COLO829 (cell line): ENCODE measurements around the gene PRKAA1.

ENCODE experiments used
- DNase-seq: peaks from one replicate; pipeline ENCODE4 v3.0.0; 2012; ENCODE audit warnings: low spot score

The PRKAA1 gene

GRCh38 chr5:40798012-40798800 lies at the start of gene PRKAA1:
Gene PRKAA1 (minus strand): TSS chr5:40798374. CDS start chr5:40798189, 185 bp downstream.
- peak; percentile 34 for DNase-seq

GRCh38 chr5:40847525-40847924 lies 49.4 kb upstream of the PRKAA1 start:
- no peak for DNase-seq

GRCh38 chr5:40846371-40846770 lies 48.2 kb upstream of the PRKAA1 start:
- no peak for DNase-seq

- no peak for DNase-seq
Observed at GRCh38 chr5:40844565-40844964, 46.4 kb upstream of the PRKAA1 start.

GRCh38 chr5:40842351-40842750 lies 44.2 kb upstream of the PRKAA1 start:
- no peak for DNase-seq

GRCh38 chr5:40841068-40841805 lies 43.1 kb upstream of the PRKAA1 start, which contains the start of gene CARD6:
Gene CARD6 (plus strand): TSS chr5:40841367. CDS start chr5:40841383, 16 bp downstream.
- no peak for DNase-seq

- DNase-seq = no peak
Observed at GRCh38 chr5:40838086-40838485, 39.9 kb upstream of the PRKAA1 start.

- DNase-seq = peak; percentile 88
Observed at GRCh38 chr5:40834849-40835787, 36.9 kb upstream of the PRKAA1 start, which contains the start of gene RPL37. Gene RPL37 (minus strand): TSS chr5:40835222. CDS start chr5:40835185, 37 bp downstream.

- no peak for DNase-seq
Observed at GRCh38 chr5:40834391-40834848, 36.2 kb upstream of the PRKAA1 start.

GRCh38 chr5:40833712-40834229 lies 35.6 kb upstream of the PRKAA1 start:
- no peak for DNase-seq

- no peak for DNase-seq
Observed at GRCh38 chr5:40832345-40832744, 34.2 kb upstream of the PRKAA1 start.

- DNase-seq = no peak
Observed at GRCh38 chr5:40831346-40832210, 33.4 kb upstream of the PRKAA1 start.

GRCh38 chr5:40829748-40830533 lies 31.8 kb upstream of the PRKAA1 start:
- DNase-seq = no peak

- no peak for DNase-seq
Observed at GRCh38 chr5:40828690-40829661, 30.8 kb upstream of the PRKAA1 start.

- DNase-seq = no peak
Observed at GRCh38 chr5:40828021-40828631, 30.0 kb upstream of the PRKAA1 start.

- no peak for DNase-seq
Observed at GRCh38 chr5:40827188-40827977, 29.2 kb upstream of the PRKAA1 start.

- DNase-seq = no peak
Observed at GRCh38 chr5:40826489-40827187, 28.5 kb upstream of the PRKAA1 start.
